Measurements from ENCODE around the gene MAGI2.
"Not testable (repeated sequence)": the region's sequence is repeated elsewhere in the genome, so short reads cannot be mapped to it uniquely, and the experiment has no call there.

Gene MAGI2

GRCh38 chr7:78329001-78329655 is 1124.3 kb downstream of the MAGI2 start:
- Histone ChIP-seq H3K27me3 (ENCODE audit: control insufficient read depth, insufficient read depth, low read length) (no peaks in the 10 kb centered on the region), H3K27ac (ENCODE audit: low read length) (no peak overlapping the region)

GRCh38 chr7:78327718-78328117 is 1125.7 kb downstream of the MAGI2 start:
- Histone ChIP-seq H3K27me3 (ENCODE audit: control insufficient read depth, insufficient read depth, low read length) (no peaks in the 10 kb centered on the region), H3K9me3 (ENCODE audit: control insufficient read depth, low read depth, low read length) (no peaks in the 10 kb centered on the region), H3K4me3 (ENCODE audit: low read length) (no peak overlapping the region), H3K9ac (ENCODE audit: low read length) (no peak overlapping the region), H3K4me1 (ENCODE audit: control insufficient read depth, low read depth, low read length) (no peaks in the 10 kb centered on the region), H3K36me3 (ENCODE audit: control insufficient read depth, low read depth, low read length) (no peaks in the 10 kb centered on the region), H3K27ac (ENCODE audit: low read length) (no peak overlapping the region)

More at GRCh38 chr7:78329001-78329655, 1124.3 kb downstream of the MAGI2 start:
- Histone ChIP-seq H3K4me3 (ENCODE audit: low read length) (no peak overlapping the region), H3K9ac (ENCODE audit: low read length) (no peak overlapping the region), H3K9me3 (ENCODE audit: control insufficient read depth, low read depth, low read length) (no peaks in the 10 kb centered on the region), H3K4me1 (ENCODE audit: control insufficient read depth, low read depth, low read length) (no peaks in the 10 kb centered on the region), H3K36me3 (ENCODE audit: control insufficient read depth, low read depth, low read length) (no peaks in the 10 kb centered on the region)

- no peaks in the 10 kb centered on the region for H3K36me3 ChIP-seq (ENCODE audit: control insufficient read depth, low read depth, low read length)
- no peak overlapping the region for H3K9ac ChIP-seq (ENCODE audit: low read length)
- no peak overlapping the region for H3K27ac ChIP-seq (ENCODE audit: low read length)
- H3K4me1 ChIP-seq (ENCODE audit: control insufficient read depth, low read depth, low read length): no peaks in the 10 kb centered on the region
- no peak overlapping the region for H3K4me3 ChIP-seq (ENCODE audit: low read length)
- H3K27me3 ChIP-seq (ENCODE audit: control insufficient read depth, insufficient read depth, low read length): no peaks in the 10 kb centered on the region
- H3K9me3 ChIP-seq (ENCODE audit: control insufficient read depth, low read depth, low read length): no peaks in the 10 kb centered on the region
Observed at GRCh38 chr7:78326876-78327275, 1126.6 kb downstream of the MAGI2 start.

GRCh38 chr7:78326189-78326588 is 1127.3 kb downstream of the MAGI2 start:
- H3K27me3 ChIP-seq (ENCODE audit: control insufficient read depth, insufficient read depth, low read length): no peaks in the 10 kb centered on the region
- H3K9me3 ChIP-seq (ENCODE audit: control insufficient read depth, low read depth, low read length): no peaks in the 10 kb centered on the region
- no peaks in the 10 kb centered on the region for H3K4me1 ChIP-seq (ENCODE audit: control insufficient read depth, low read depth, low read length)
- H3K27ac ChIP-seq (ENCODE audit: low read length): no peak overlapping the region
- H3K9ac ChIP-seq (ENCODE audit: low read length): no peak overlapping the region
- no peaks in the 10 kb centered on the region for H3K36me3 ChIP-seq (ENCODE audit: control insufficient read depth, low read depth, low read length)
- no peak overlapping the region for H3K4me3 ChIP-seq (ENCODE audit: low read length)

- Histone ChIP-seq H3K27ac (ENCODE audit: low read length) (no peak overlapping the region), H3K9me3 (ENCODE audit: control insufficient read depth, low read depth, low read length) (no peaks in the 10 kb centered on the region), H3K36me3 (ENCODE audit: control insufficient read depth, low read depth, low read length) (no peaks in the 10 kb centered on the region), H3K4me1 (ENCODE audit: control insufficient read depth, low read depth, low read length) (no peaks in the 10 kb centered on the region), H3K27me3 (ENCODE audit: control insufficient read depth, insufficient read depth, low read length) (no peaks in the 10 kb centered on the region), H3K9ac (ENCODE audit: low read length) (no peak overlapping the region), H3K4me3 (ENCODE audit: low read length) (no peak overlapping the region)
Observed at GRCh38 chr7:78323118-78323517, 1130.3 kb downstream of the MAGI2 start.

GRCh38 chr7:78322231-78322630 is 1131.2 kb downstream of the MAGI2 start:
- not testable (repeated sequence) for H3K4me1 ChIP-seq (ENCODE audit: control insufficient read depth, low read depth, low read length); H3K27me3 ChIP-seq (ENCODE audit: control insufficient read depth, insufficient read depth, low read length); H3K9ac ChIP-seq (ENCODE audit: low read length); H3K4me3 ChIP-seq (ENCODE audit: low read length); H3K36me3 ChIP-seq (ENCODE audit: control insufficient read depth, low read depth, low read length); H3K9me3 ChIP-seq (ENCODE audit: control insufficient read depth, low read depth, low read length); H3K27ac ChIP-seq (ENCODE audit: low read length)

GRCh38 chr7:78317371-78317770 is 1136.1 kb downstream of the MAGI2 start:
- H3K9me3 ChIP-seq (ENCODE audit: control insufficient read depth, low read depth, low read length): no peaks in the 10 kb centered on the region
- no peak overlapping the region for H3K4me3 ChIP-seq (ENCODE audit: low read length)
- no peaks in the 10 kb centered on the region for H3K36me3 ChIP-seq (ENCODE audit: control insufficient read depth, low read depth, low read length)
- no peak overlapping the region for H3K9ac ChIP-seq (ENCODE audit: low read length)
- no peaks in the 10 kb centered on the region for H3K27me3 ChIP-seq (ENCODE audit: control insufficient read depth, insufficient read depth, low read length)
- H3K27ac ChIP-seq (ENCODE audit: low read length): no peak overlapping the region
- H3K4me1 ChIP-seq (ENCODE audit: control insufficient read depth, low read depth, low read length): no peaks in the 10 kb centered on the region

GRCh38 chr7:78316110-78316509 is 1137.4 kb downstream of the MAGI2 start:
- no peak overlapping the region for H3K9ac ChIP-seq (ENCODE audit: low read length)
- H3K36me3 ChIP-seq (ENCODE audit: control insufficient read depth, low read depth, low read length): no peaks in the 10 kb centered on the region
- H3K27ac ChIP-seq (ENCODE audit: low read length): no peak overlapping the region
- H3K4me3 ChIP-seq (ENCODE audit: low read length): no peak overlapping the region
- no peaks in the 10 kb centered on the region for H3K4me1 ChIP-seq (ENCODE audit: control insufficient read depth, low read depth, low read length)
- no peaks in the 10 kb centered on the region for H3K27me3 ChIP-seq (ENCODE audit: control insufficient read depth, insufficient read depth, low read length)
- H3K9me3 ChIP-seq (ENCODE audit: control insufficient read depth, low read depth, low read length): no peaks in the 10 kb centered on the region

- Histone ChIP-seq H3K4me1 (ENCODE audit: control insufficient read depth, low read depth, low read length) (no peaks in the 10 kb centered on the region), H3K9ac (ENCODE audit: low read length) (no peak overlapping the region), H3K4me3 (ENCODE audit: low read length) (no peak overlapping the region), H3K9me3 (ENCODE audit: control insufficient read depth, low read depth, low read length) (no peaks in the 10 kb centered on the region), H3K27ac (ENCODE audit: low read length) (no peak overlapping the region), H3K27me3 (ENCODE audit: control insufficient read depth, insufficient read depth, low read length) (no peaks in the 10 kb centered on the region), H3K36me3 (ENCODE audit: control insufficient read depth, low read depth, low read length) (no peaks in the 10 kb centered on the region)
Observed at GRCh38 chr7:78315119-78315518, 1138.3 kb downstream of the MAGI2 start.

- Histone ChIP-seq H3K27me3 (ENCODE audit: control insufficient read depth, insufficient read depth, low read length) (no peaks in the 10 kb centered on the region), H3K36me3 (ENCODE audit: control insufficient read depth, low read depth, low read length) (no peaks in the 10 kb centered on the region), H3K27ac (ENCODE audit: low read length) (no peak overlapping the region), H3K9ac (ENCODE audit: low read length) (no peak overlapping the region), H3K4me1 (ENCODE audit: control insufficient read depth, low read depth, low read length) (peaks cover 4% of the 10 kb centered on the region), H3K9me3 (ENCODE audit: control insufficient read depth, low read depth, low read length) (no peaks in the 10 kb centered on the region), H3K4me3 (ENCODE audit: low read length) (no peak overlapping the region)
Observed at GRCh38 chr7:78311181-78311580, 1142.3 kb downstream of the MAGI2 start.

- no peaks in the 10 kb centered on the region for H3K9me3 ChIP-seq (ENCODE audit: control insufficient read depth, low read depth, low read length)
- no peaks in the 10 kb centered on the region for H3K36me3 ChIP-seq (ENCODE audit: control insufficient read depth, low read depth, low read length)
- H3K27ac ChIP-seq (ENCODE audit: low read length): no peak overlapping the region
- no peaks in the 10 kb centered on the region for H3K27me3 ChIP-seq (ENCODE audit: control insufficient read depth, insufficient read depth, low read length)
- H3K4me3 ChIP-seq (ENCODE audit: low read length): no peak overlapping the region
- no peak overlapping the region for H3K9ac ChIP-seq (ENCODE audit: low read length)
- H3K4me1 ChIP-seq (ENCODE audit: control insufficient read depth, low read depth, low read length): peaks cover 10% of the 10 kb centered on the region
Observed at GRCh38 chr7:78307892-78308291, 1145.6 kb downstream of the MAGI2 start.

- no peak overlapping the region for H3K27ac ChIP-seq (ENCODE audit: low read length)
- H3K36me3 ChIP-seq (ENCODE audit: control insufficient read depth, low read depth, low read length): no peaks in the 10 kb centered on the region
- H3K4me3 ChIP-seq (ENCODE audit: low read length): no peak overlapping the region
- peaks cover 10% of the 10 kb centered on the region for H3K4me1 ChIP-seq (ENCODE audit: control insufficient read depth, low read depth, low read length)
- H3K27me3 ChIP-seq (ENCODE audit: control insufficient read depth, insufficient read depth, low read length): no peaks in the 10 kb centered on the region
- H3K9me3 ChIP-seq (ENCODE audit: control insufficient read depth, low read depth, low read length): no peaks in the 10 kb centered on the region
- H3K9ac ChIP-seq (ENCODE audit: low read length): no peak overlapping the region
Observed at GRCh38 chr7:78306634-78307033, 1146.8 kb downstream of the MAGI2 start.

Measured in iPS-18a (cell line).